ENCODE measurements around the gene CLSTN3. TPM values are rescaled to one million over a fixed set of nuclear protein-coding genes. Genes with fewer than 3 reads are reported as not detected.

The CLSTN3 gene
- total RNA-seq = 14.1 and 14.8 TPM in 2 replicates

DNA sequence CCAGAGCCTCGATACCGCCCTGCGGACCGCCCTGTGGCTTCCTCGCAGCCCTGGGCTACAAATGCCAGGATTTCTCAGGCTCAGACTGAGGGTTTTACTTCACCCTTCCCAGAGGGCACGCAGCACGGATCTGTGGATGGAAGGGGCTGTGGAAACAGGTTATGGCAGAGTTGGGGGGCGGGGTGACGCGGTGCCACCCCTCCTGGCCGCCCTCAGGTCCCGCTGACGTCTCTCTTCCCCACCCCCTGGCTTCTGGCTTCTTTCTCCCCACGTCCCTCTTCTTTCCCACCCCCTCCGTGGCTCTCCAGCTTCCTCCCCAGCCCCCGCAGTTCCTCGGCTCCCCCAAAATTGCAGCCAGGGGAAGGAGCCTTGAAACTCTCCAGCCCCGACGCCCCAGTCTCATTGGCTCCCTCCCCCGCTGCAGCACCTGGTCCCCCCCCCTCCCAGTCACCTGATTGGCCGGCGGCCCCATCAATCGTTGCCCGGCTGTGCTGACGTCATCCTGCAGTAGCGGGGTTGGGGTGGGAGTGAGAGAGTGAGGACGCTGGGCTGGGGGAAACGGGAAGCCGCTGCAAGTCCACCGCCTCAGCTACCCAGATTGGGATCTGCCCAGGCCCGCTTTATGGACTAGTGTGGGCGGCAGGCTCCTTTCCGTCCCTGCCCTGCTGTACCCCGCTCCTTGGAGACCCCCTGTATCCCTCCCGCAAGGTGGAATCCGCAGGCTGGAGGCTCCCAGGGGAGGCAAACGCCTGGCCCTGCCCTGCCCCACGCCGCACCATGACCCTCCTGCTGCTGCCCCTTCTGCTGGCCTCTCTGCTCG, at the start of gene CLSTN3:
TSS of gene CLSTN3 (plus strand) at position 500 of the 820 bp plus-strand sequence. CDS start at position 778, 278 bp downstream.
- ATAC-seq (ENCODE audit: low read depth) (peak; percentile 89), DNase-seq (peak; percentile 77)
- ChIA-PET CTCF (no interaction called here), POLR2A (interaction anchor here (1.4 kb wide), 1 partner anchor 170 kb away, joined by 4 read pairs; no protein-coding TSS in a partner anchor)
- Mint-ChIP-seq H3K27ac (peak within 1 kb of the TSS; percentile 80), H3K36me3 (ENCODE audit: low read depth) (peaks cover 7% of the 10 kb centered on the region), H3K4me1 (peaks cover 24% of the 10 kb centered on the region), H3K9me3 (no peaks in the 10 kb centered on the region), H3K27me3 (no peaks in the 10 kb centered on the region), H3K4me3 (peak within 1 kb of the TSS; percentile 93)
- intact Hi-C loops (cut with micrococcal nuclease) = loop anchor here (1.0 to 2.0 kb wide), 4 partner anchors 14 to 59 kb away; partner anchors contain the start of genes C1RL and PEX5
- TF ChIP-seq, protein P1, sequence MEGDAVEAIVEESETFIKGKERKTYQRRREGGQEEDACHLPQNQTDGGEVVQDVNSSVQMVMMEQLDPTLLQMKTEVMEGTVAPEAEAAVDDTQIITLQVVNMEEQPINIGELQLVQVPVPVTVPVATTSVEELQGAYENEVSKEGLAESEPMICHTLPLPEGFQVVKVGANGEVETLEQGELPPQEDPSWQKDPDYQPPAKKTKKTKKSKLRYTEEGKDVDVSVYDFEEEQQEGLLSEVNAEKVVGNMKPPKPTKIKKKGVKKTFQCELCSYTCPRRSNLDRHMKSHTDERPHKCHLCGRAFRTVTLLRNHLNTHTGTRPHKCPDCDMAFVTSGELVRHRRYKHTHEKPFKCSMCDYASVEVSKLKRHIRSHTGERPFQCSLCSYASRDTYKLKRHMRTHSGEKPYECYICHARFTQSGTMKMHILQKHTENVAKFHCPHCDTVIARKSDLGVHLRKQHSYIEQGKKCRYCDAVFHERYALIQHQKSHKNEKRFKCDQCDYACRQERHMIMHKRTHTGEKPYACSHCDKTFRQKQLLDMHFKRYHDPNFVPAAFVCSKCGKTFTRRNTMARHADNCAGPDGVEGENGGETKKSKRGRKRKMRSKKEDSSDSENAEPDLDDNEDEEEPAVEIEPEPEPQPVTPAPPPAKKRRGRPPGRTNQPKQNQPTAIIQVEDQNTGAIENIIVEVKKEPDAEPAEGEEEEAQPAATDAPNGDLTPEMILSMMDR (IDR thresholded peaks at IDR 0.05) = no peak

DNA sequence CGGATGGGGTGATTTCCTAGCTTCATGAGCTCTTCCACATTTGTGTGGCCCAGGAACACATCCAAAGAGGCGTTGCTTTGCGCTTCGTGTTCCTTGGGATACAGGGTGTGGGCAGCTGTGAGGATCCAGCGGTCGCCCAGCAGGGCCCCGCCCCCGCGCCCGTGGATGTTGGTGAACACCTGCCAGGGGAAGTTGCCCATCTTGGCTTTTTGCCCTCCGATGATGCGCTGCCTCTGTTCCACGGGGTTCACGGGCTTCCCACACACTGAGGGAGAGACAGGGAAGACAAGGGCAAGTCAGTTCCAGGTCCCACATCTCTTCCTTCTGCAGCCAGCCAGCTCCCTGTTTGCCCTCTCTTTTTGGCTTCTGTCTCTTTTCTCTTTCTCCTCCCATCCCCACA, 49.1 kb upstream of the CLSTN3 start:
- Mint-ChIP-seq H3K4me1 (no peaks in the 10 kb centered on the region), H3K36me3 (ENCODE audit: low read depth) (no peaks in the 10 kb centered on the region), H3K9me3 (peaks cover 2% of the 10 kb centered on the region), H3K27ac (no peak overlapping the region), H3K4me3 (no peak overlapping the region), H3K27me3 (peaks cover 6% of the 10 kb centered on the region)
- no peak for ATAC-seq (ENCODE audit: low read depth)
- TF ChIP-seq, protein P1 (IDR thresholded peaks at IDR 0.05) = no peak
- ChIA-PET CTCF (no interaction called here), POLR2A (no interaction called here)
- no peak for DNase-seq
- intact Hi-C loops (cut with micrococcal nuclease) = no loop called here

- POLR2A ChIA-PET = no interaction called here
- H3K9me3 Mint-ChIP-seq = peaks cover 2% of the 10 kb centered on the region
- no peaks in the 10 kb centered on the region for H3K36me3 Mint-ChIP-seq (ENCODE audit: low read depth)
- H3K27me3 Mint-ChIP-seq = no peaks in the 10 kb centered on the region
- H3K27ac Mint-ChIP-seq = no peak overlapping the region
- DNase-seq (no peak), ATAC-seq (ENCODE audit: low read depth) (no peak)
- H3K4me3 Mint-ChIP-seq = no peak overlapping the region
- no peaks in the 10 kb centered on the region for H3K4me1 Mint-ChIP-seq
- TF ChIP-seq, protein P1 (IDR thresholded peaks at IDR 0.05) = no peak
- CTCF ChIA-PET = interaction anchor here (0.6 kb wide), 1 partner anchor 45 kb away, joined by 3 read pairs; no protein-coding TSS in a partner anchor
- intact Hi-C loops (cut with micrococcal nuclease) = no loop called here
Measured at GRCh38 chr12:7083125-7083524, 47.0 kb upstream of the CLSTN3 start.

- H3K27me3 Mint-ChIP-seq = no peaks in the 10 kb centered on the region
- POLR2A ChIA-PET = no interaction called here
Measured at GRCh38 chr12:7089196-7089871, 40.8 kb upstream of the CLSTN3 start.

More at GRCh38 chr12:7089196-7089871, 40.8 kb upstream of the CLSTN3 start:
- intact Hi-C loops (cut with micrococcal nuclease) = no loop called here
- Mint-ChIP-seq H3K4me1 (peaks cover 8% of the 10 kb centered on the region), H3K4me3 (no peak overlapping the region), H3K36me3 (ENCODE audit: low read depth) (no peaks in the 10 kb centered on the region), H3K9me3 (no peaks in the 10 kb centered on the region), H3K27ac (no peak overlapping the region)
- DNase-seq (no peak), ATAC-seq (ENCODE audit: low read depth) (no peak)
- TF ChIP-seq, protein P1 (IDR thresholded peaks at IDR 0.05) = no peak
- CTCF ChIA-PET = interaction anchor here (2.2 kb wide), 1 partner anchor 145 kb away, joined by 6 read pairs; no protein-coding TSS in a partner anchor

Measured in activated B cell treated with CpG ODN at 0.5 μM for 24 hours (primary cell).